GM04504 (cell line): ENCODE data around the gene EPHB1.
"Not testable (repeated sequence)": the region's sequence is repeated elsewhere in the genome, so short reads cannot be mapped to it uniquely, and the experiment has no call there.

ENCODE experiments used
- DNase-seq: peaks from one replicate; pipeline ENCODE4 v3.0.0-alpha.2; 2012; ENCODE audit warnings: low read depth

Gene EPHB1

GRCh38 chr3:135050536-135050935 is 255.5 kb downstream of the EPHB1 start:
- DNase-seq = no peak

GRCh38 chr3:135051409-135051973 is 256.4 kb downstream of the EPHB1 start:
- no peak for DNase-seq

- DNase-seq = no peak
Observed at GRCh38 chr3:135055449-135055848, 260.4 kb downstream of the EPHB1 start.

GRCh38 chr3:135056084-135056730 is 261.1 kb downstream of the EPHB1 start:
- no peak for DNase-seq

- DNase-seq = no peak
Observed at GRCh38 chr3:135056733-135057310, 261.8 kb downstream of the EPHB1 start.

GRCh38 chr3:135057996-135058395 is 262.9 kb downstream of the EPHB1 start:
- no peak for DNase-seq

GRCh38 chr3:135059580-135059979 is 264.5 kb downstream of the EPHB1 start:
- no peak for DNase-seq

- not testable (repeated sequence) for DNase-seq
Observed at GRCh38 chr3:135066844-135067727, 272.0 kb downstream of the EPHB1 start.

- DNase-seq = no peak
Observed at GRCh38 chr3:135068011-135068410, 273.0 kb downstream of the EPHB1 start.

- no peak for DNase-seq
Observed at GRCh38 chr3:135069406-135069805, 274.3 kb downstream of the EPHB1 start.

- DNase-seq = no peak
Observed at GRCh38 chr3:135071483-135071882, 276.4 kb downstream of the EPHB1 start.

- DNase-seq = no peak
Observed at GRCh38 chr3:135072431-135072830, 277.4 kb downstream of the EPHB1 start.

GRCh38 chr3:135075157-135075556 is 280.1 kb downstream of the EPHB1 start:
- no peak for DNase-seq

GRCh38 chr3:135076341-135076740 is 281.3 kb downstream of the EPHB1 start:
- DNase-seq = no peak

- DNase-seq = no peak
Observed at GRCh38 chr3:135077186-135077585, 282.1 kb downstream of the EPHB1 start.

GRCh38 chr3:135078283-135078682 is 283.2 kb downstream of the EPHB1 start:
- DNase-seq = no peak

- no peak for DNase-seq
Observed at GRCh38 chr3:135079095-135079494, 284.0 kb downstream of the EPHB1 start.

- DNase-seq = no peak
Observed at GRCh38 chr3:135081451-135081850, 286.4 kb downstream of the EPHB1 start.

- no peak for DNase-seq
Observed at GRCh38 chr3:135081856-135082434, 286.9 kb downstream of the EPHB1 start.

GRCh38 chr3:135082706-135083105 is 287.6 kb downstream of the EPHB1 start:
- DNase-seq = no peak

GRCh38 chr3:135083179-135083578 is 288.1 kb downstream of the EPHB1 start:
- no peak for DNase-seq

GRCh38 chr3:135083756-135084155 is 288.7 kb downstream of the EPHB1 start:
- no peak for DNase-seq
